K562 (cell line): Measurements from ENCODE around the gene HSPB7. TPM values are rescaled to one million over a fixed set of nuclear protein-coding genes. Genes with fewer than 3 reads are reported as not detected.
A peak's percentile ranks its signal among the peaks of the same experiment; 100 is the strongest.

Source experiments
- CHD2 ChIP-seq: IDR thresholded peaks from 2 replicates; pipeline ENCODE4 v1.6.1; 2011; ENCODE audit warnings: low read depth, low read length
- HOXB6 ChIP-seq: fragments of 250-450 bp; sonication (Bioruptor Pico); IDR thresholded peaks from 2 replicates; pipeline ENCODE4 v1.5.1; 2022; ENCODE audit warnings: mild to moderate bottlenecking, borderline replicate concordance
- NEUROD1 ChIP-seq: fragments of 150-350 bp; IDR thresholded peaks from 2 replicates; pipeline ENCODE4 v1.6.1; 2014; ENCODE audit warnings: borderline replicate concordance, low read length, low read depth; ENCODE audit not compliant: partially characterized antibody
- NRF1 ChIP-seq, 2 experiments: fragments of 450-650 bp; IDR thresholded peaks in 1 of 2; conservative IDR thresholded peaks in 1 of 2; 2 replicates each; pipeline ENCODE4 v1.6.1; 2014; ENCODE audit warnings: mild to moderate bottlenecking in 2 of 2
- TRIM28 ChIP-seq: fragments of 450-650 bp; IDR thresholded peaks from 2 replicates; pipeline ENCODE4 v1.6.1; 2017
- ZBTB33 ChIP-seq: sonication (generic); formaldehyde crosslinking; IDR thresholded peaks from 2 replicates; pipeline ENCODE4 v1.8.1; 2023; ENCODE audit warnings: mild to moderate bottlenecking, missing genetic modification reagents
- ZC3H8 ChIP-seq: fragments of 450-650 bp; IDR thresholded peaks from 2 replicates; pipeline ENCODE4 v1.6.1; 2017
- ZNF592 ChIP-seq: fragments of 450-650 bp; IDR thresholded peaks from 2 replicates; pipeline ENCODE4 v1.6.1; 2017; ENCODE audit warnings: antibody characterized with exemption, mild to moderate bottlenecking
- polyA plus RNA-seq, 8 experiments: library from polyadenylated mRNA; depleted of rRNA in 4 of 8; stranded (reverse) in 5 of 8; unstranded in 3 of 8; fragments of >200 nt; fragmentation: Nextera tagmentation in 2 of 8; fragmentation: Illumina TruSeq in 1 of 8; extraction: Ambion mirVana in 2 of 8; extraction: Trizol in 1 of 8; gene quantifications; 2 replicates each; pipeline versions ENCODE4 v1.2.1 to v1.2.3, GENCODE V29; 2011 to 2014; ENCODE audit warnings: inconsistent platforms in 1 of 8, missing spikeins in 1 of 8
- total RNA-seq, 7 experiments: library from RNA; depleted of rRNA in 6 of 7; stranded (reverse); fragments of >200 nt in 6 of 7; fragmentation: Illumina TruSeq in 2 of 7; extraction: Trizol in 2 of 7; gene quantifications; 2 replicates each; pipeline versions ENCODE4 v1.2.1 to v1.2.3, GENCODE V29; 2011 to 2021; ENCODE audit warnings: low replicate concordance in 1 of 7
- TF ChIP-seq, protein P1 (sequence below), 2 experiments: fragments of 450-650 bp; formaldehyde crosslinking in 1 of 2; IDR thresholded peaks; 2 replicates each; pipeline versions ENCODE4 v1.4.0 to v1.6.1; 2014 to 2020; ENCODE audit warnings: mild to moderate bottlenecking in 2 of 2, borderline replicate concordance in 1 of 2, low read depth in 1 of 2
- TF ChIP-seq, protein P2 (sequence below), 2 experiments: fragments of 450-650 bp in 1 of 2; sonication (generic) in 1 of 2; formaldehyde crosslinking; conservative IDR thresholded peaks; 2 replicates each; pipeline versions ENCODE4 v1.4.0 to v1.8.1; 2020 to 2022; ENCODE audit warnings: mild to moderate bottlenecking in 1 of 2, missing genetic modification reagents in 1 of 2

The HSPB7 gene
- total and polyA plus RNA-seq, 9 of the 15 experiments (the other 6 are each of a cell fraction or from before 2014, with no cell fraction given) = 0.05 to 0.19 (median 0.07) TPM; not detected in 6

DNA sequence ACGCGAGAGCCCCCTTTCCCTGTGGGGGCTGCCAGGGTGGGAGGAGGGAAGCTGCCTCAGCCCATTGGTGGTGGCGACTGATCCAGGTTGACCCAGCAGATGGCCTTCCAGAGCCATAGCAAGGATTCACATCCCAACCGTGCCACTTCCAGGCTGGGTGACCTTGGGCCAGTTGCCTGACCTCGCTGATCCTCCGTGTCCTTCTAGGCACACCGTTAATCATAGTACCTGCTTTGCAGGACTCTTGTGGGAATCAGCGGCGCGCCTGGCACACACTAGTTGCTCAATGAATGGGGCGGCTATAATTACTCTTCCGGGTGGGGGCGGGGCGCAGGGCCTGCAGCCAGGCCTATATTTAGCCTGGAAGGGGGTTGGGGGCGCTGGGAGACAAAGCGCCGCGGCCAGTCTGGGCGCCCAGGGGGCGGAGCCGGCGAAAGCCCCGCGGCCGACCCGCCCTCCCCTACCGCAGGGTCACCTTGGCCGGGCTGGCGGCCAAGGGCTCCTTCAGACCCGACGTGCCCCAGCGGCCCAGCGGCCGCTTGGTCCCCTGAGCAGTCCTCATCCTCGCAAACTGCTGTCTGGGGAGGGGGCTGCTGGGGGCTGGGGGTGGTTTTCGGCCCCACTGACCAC is 5.1 kb downstream of the HSPB7 start (continued):
- TF ChIP-seq NEUROD1 (peak; percentile 58), CHD2 (peak; percentile 64), ZNF592 (peak; percentile 43; the same call in 1 of the 2 replicates), HOXB6 (CRISPR knock-in tag) (no peak), ZC3H8 (no peak), ZBTB33 (CRISPR knock-in tag) (no peak), TRIM28 (no peak), NRF1 (conservative IDR thresholded peaks at IDR 0.05 in 1 of 2, IDR thresholded peaks at IDR 0.05 in 1 of 2) (0 out of 4 replicates have a peak, but pooled peaks have one; percentile 16 to 25)
- TF ChIP-seq, protein P1, sequence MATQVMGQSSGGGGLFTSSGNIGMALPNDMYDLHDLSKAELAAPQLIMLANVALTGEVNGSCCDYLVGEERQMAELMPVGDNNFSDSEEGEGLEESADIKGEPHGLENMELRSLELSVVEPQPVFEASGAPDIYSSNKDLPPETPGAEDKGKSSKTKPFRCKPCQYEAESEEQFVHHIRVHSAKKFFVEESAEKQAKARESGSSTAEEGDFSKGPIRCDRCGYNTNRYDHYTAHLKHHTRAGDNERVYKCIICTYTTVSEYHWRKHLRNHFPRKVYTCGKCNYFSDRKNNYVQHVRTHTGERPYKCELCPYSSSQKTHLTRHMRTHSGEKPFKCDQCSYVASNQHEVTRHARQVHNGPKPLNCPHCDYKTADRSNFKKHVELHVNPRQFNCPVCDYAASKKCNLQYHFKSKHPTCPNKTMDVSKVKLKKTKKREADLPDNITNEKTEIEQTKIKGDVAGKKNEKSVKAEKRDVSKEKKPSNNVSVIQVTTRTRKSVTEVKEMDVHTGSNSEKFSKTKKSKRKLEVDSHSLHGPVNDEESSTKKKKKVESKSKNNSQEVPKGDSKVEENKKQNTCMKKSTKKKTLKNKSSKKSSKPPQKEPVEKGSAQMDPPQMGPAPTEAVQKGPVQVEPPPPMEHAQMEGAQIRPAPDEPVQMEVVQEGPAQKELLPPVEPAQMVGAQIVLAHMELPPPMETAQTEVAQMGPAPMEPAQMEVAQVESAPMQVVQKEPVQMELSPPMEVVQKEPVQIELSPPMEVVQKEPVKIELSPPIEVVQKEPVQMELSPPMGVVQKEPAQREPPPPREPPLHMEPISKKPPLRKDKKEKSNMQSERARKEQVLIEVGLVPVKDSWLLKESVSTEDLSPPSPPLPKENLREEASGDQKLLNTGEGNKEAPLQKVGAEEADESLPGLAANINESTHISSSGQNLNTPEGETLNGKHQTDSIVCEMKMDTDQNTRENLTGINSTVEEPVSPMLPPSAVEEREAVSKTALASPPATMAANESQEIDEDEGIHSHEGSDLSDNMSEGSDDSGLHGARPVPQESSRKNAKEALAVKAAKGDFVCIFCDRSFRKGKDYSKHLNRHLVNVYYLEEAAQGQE (IDR thresholded peaks at IDR 0.05; ENCODE audit: borderline replicate concordance) = peak; percentile 57; the same call in 1 of the 2 replicates
- TF ChIP-seq, protein P1 (CRISPR knock-in tag; IDR thresholded peaks at IDR 0.05; ENCODE audit: low read depth) = no peak
- TF ChIP-seq, protein P2, sequence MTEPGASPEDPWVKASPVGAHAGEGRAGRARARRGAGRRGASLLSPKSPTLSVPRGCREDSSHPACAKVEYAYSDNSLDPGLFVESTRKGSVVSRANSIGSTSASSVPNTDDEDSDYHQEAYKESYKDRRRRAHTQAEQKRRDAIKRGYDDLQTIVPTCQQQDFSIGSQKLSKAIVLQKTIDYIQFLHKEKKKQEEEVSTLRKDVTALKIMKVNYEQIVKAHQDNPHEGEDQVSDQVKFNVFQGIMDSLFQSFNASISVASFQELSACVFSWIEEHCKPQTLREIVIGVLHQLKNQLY (CRISPR knock-in tag; conservative IDR thresholded peaks at IDR 0.05) = no peak
